NCI-H1417 treated with DMSO at 0.1 percent for 48 hours (cell line): ENCODE data around the gene SORCS3.

Experiments used
- DNase-seq: peaks from one replicate; lab custom pipeline; 2025; lab: John Stamatoyannopoulos, UW

Gene SORCS3

GRCh38 chr10:104641187-104641936 is at the start of gene SORCS3:
TSS of gene SORCS3 (plus strand) at chr10:104641290.
- DNase-seq, result no peak

- DNase-seq, result no peak
These were observed 49.6 kb upstream of the SORCS3 start for GRCh38 chr10:104591441-104591840.

GRCh38 chr10:104601166-104601565 is 39.9 kb upstream of the SORCS3 start:
- no peak for DNase-seq

GRCh38 chr10:104608091-104608828 is 32.8 kb upstream of the SORCS3 start:
- no peak for DNase-seq

GRCh38 chr10:104612571-104613205 is 28.4 kb upstream of the SORCS3 start:
- no peak for DNase-seq

GRCh38 chr10:104613406-104613805 is 27.7 kb upstream of the SORCS3 start:
- DNase-seq, result no peak

- no peak for DNase-seq
These were observed 26.8 kb upstream of the SORCS3 start for GRCh38 chr10:104614245-104614831.

GRCh38 chr10:104615136-104615535 is 26.0 kb upstream of the SORCS3 start:
- no peak for DNase-seq

GRCh38 chr10:104617831-104618230 is 23.3 kb upstream of the SORCS3 start:
- DNase-seq, result no peak

GRCh38 chr10:104622175-104622574 is 18.9 kb upstream of the SORCS3 start:
- DNase-seq, result no peak

- no peak for DNase-seq
These were observed 18.4 kb upstream of the SORCS3 start for GRCh38 chr10:104622598-104623209.

- DNase-seq, result no peak
These were observed 10.4 kb upstream of the SORCS3 start for GRCh38 chr10:104630731-104631130.

- DNase-seq, result no peak
These were observed 9.1 kb upstream of the SORCS3 start for GRCh38 chr10:104631946-104632345.

GRCh38 chr10:104638861-104639589 is 2.1 kb upstream of the SORCS3 start:
- no peak for DNase-seq

- no peak for DNase-seq
These were observed 1.3 kb upstream of the SORCS3 start for GRCh38 chr10:104639590-104640338.

- no peak for DNase-seq
These were observed 527 bp upstream of the SORCS3 start for GRCh38 chr10:104640339-104641186.

- no peak for DNase-seq
These were observed 1.0 kb downstream of the SORCS3 start for GRCh38 chr10:104641937-104642657.

- no peak for DNase-seq
These were observed 1.7 kb downstream of the SORCS3 start for GRCh38 chr10:104642658-104643302.

GRCh38 chr10:104643303-104643663 is 2.2 kb downstream of the SORCS3 start:
- no peak for DNase-seq
